Activated CD4-positive, CD25-positive, alpha-beta regulatory T cell (primary cell): Measurements from ENCODE around the gene LY6G6C.
"Not testable (repeated sequence)": the region's sequence is repeated elsewhere in the genome, so short reads cannot be mapped to it uniquely, and the experiment has no call there.

Source experiments
- DNase-seq, 4 experiments: peaks; one replicate each; lab custom pipeline; 2025; lab: John Stamatoyannopoulos, UW

Gene LY6G6C

DNA sequence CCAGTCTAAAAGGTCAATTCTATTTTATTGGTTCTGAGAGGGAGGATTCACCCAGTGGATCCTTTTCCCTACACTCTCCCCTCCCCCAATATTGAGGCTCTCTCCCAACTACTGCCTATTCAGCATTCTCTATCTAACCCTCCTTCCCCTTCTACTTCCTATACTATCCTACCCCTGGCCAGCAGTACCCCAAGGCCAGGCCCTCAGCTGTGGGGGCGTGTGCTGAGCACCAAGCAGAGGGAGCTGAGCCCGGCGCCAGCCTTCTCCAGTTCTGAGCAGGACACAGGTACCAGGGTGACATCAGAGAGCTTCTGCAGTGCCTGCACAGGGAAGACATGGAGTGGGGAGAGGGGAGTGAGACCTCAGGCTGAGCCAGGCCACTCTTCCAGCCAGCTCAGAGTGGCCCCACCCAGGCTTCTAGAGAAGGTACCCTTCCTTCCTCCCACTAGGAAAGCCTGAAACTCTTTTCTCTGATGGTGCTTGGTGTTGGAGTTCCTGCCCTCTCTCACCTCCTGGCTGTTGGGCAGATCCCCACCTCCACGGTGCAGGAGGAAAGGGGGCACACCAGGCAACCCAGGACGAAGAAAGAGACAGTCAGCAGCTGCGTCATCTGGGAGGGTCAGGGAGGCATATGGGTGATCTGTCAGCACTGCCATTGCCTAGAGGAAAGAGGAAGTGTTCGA, 5.6 kb upstream of the LY6G6C start:
- no peak for DNase-seq

- DNase-seq = no peak
These were observed 4.2 kb upstream of the LY6G6C start for GRCh38 chr6:31725502-31726350.

- no peak for DNase-seq
These were observed 2.6 kb upstream of the LY6G6C start for GRCh38 chr6:31723980-31724691.

DNA sequence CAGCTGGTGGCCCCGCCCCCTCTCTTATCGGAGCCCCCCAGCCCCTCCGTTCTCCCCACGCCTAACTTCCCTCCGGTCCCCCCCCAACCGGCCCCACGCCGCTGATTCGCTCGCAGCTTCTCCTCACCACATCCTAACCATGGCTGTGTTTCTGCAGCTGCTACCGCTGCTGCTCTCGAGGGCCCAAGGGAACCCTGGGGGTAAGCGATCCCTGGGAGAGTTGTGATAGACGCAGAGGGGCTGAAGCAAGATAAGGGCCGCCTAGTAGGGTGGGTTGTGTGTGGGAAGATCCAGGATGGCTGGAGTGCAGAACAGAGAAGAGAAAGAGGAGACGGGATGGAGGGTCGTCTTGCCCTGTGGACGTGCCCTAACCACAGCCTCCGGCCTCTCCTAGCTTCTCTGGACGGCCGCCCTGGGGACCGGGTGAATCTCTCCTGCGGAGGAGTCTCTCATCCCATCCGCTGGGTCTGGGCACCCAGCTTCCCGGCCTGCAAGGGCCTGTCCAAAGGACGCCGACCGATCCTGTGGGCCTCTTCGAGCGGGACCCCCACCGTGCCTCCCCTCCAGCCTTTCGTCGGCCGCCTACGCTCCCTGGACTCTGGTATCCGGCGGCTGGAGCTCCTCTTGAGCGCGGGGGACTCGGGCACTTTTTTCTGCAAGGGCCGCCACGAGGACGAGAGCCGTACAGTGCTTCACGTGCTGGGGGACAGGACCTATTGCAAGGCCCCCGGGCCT, 1.9 kb upstream of the LY6G6C start, which contains the start of gene MPIG6B:
Gene MPIG6B (plus strand): TSS at position 129 of the 735 bp plus-strand sequence. CDS start 11 bp downstream, at position 140.
- DNase-seq = no peak

GRCh38 chr6:31722173-31722572, 627 bp upstream of the LY6G6C start:
- DNase-seq = no peak

DNA sequence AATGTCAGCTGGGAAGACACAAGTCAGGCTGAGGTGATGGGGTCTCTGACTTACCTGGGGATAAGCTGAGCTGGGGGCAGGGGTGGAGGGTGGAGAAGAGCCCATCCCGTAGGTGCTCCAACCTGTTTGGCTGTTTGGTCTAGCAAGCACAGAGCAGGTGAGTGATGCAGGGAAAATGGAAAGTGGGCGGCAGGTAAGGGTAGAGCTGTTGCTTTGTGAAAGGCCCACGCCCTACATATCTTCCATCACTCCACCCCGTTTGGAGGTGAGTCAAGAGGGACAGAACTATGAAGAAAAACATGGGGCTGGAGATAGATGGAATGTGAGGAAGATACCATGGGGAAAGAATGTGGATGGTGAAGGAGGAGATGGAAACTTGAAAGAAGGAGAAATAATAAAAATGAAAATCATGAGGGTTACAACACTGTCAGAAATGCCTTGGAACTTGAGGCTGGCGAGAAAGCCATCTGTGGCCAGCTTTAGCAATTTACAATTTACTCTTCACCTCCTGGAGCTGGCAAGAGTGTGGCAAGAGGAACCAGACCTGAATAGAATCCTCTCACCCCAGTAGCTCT, 1.3 kb downstream of the LY6G6C start:
- DNase-seq = no peak

- DNase-seq = no peak
These were observed 2.5 kb downstream of the LY6G6C start for GRCh38 chr6:31719001-31719400.

DNA sequence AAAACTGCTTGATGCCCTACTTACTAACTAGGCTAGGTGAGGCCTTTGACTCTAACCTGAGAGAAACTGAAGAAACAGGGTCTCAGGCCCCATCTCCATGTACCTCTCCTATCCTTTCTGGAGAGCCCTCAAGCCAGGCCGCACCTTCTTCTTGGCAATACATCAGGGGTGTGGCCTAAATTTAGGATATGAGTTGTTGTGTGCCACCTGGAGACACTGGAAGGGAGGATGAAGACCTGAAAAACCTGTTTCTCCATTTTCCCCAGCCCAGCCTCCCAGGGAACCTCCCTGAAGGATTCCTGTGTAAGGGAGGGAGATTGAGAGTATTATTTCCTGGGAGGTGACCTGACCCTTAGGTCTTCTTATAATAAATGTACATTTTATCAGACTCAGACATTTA, 3.3 kb downstream of the LY6G6C start:
- DNase-seq = no peak

DNA sequence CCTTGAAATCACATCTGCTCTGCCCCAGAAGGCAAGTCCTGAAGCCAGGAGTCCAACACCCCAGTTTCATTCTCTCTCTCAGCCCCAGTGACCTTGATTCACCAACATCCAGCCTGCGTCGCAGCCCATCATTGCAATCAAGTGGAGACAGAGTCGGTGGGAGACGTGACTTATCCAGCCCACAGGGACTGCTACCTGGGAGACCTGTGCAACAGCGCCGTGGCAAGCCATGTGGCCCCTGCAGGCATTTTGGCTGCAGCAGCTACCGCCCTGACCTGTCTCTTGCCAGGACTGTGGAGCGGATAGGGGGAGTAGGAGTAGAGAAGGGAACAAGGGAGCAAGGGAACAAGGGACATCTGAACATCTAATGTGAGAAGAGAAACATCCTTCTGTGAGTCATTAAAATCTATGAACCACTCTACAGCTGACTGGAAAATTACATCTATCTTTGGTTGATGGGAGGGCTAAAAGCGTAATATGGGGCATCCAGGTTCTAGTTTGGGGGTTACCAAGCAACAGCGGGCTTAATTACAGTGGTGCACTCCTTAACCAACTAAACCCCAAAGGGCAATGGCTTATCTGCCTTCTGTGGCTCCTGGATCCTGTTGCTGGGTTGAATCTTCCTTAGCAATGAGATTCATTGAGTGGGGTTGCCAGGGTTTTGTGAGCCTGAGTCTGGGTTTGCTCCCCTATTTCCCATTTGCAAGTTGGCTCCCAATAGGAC, 3.9 kb downstream of the LY6G6C start:
- no peak for DNase-seq

GRCh38 chr6:31715022-31715958, 6.3 kb downstream of the LY6G6C start, which contains the start of gene LY6G6D:
TSS of gene LY6G6D (plus strand) at chr6:31715348. CDS start at chr6:31715356, 8 bp downstream.
- DNase-seq = no peak

GRCh38 chr6:31713991-31714684, 7.4 kb downstream of the LY6G6C start:
- no peak for DNase-seq

DNA sequence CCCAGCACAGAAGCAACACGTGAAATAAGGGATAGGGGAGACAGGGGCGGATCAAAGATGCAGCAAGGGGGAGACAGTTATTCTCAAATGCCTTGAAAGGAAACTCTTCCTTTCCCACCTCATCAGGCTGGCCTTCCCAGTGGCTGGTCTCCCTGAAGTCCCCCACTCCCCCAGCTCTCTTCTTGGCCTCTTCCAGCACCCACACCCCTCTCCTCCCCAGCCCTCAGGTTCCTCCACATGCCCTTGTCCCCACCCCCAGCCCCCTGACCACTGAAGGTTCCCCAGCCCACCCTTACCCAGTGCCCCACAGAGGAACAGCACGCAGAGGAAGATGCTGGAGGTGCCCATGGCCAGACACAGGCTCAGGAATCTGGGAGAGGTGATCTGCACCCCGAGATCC, 8.1 kb downstream of the LY6G6C start:
- no peak for DNase-seq

GRCh38 chr6:31712296-31712695, 9.2 kb downstream of the LY6G6C start:
- DNase-seq = no peak

DNA sequence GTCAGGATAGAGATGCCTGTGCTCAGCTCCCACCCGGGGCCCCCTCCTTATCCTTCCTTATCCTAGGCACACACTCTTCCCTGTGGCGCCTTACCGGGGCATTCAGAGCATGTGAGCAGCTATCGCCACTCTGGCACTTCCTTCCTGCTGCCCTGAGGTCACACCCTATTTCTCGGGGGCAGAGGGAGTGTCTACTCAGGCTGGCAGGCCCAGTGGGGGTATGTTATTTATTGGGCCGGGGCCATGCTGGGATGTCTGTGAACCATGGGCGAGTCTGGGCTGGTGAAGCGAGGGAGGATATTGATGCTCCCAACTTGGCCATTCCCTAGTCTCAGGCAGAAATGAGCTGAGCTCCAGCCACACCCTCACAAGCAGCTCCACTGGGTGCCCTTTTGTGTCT, 10.3 kb downstream of the LY6G6C start:
- DNase-seq = no peak

DNA sequence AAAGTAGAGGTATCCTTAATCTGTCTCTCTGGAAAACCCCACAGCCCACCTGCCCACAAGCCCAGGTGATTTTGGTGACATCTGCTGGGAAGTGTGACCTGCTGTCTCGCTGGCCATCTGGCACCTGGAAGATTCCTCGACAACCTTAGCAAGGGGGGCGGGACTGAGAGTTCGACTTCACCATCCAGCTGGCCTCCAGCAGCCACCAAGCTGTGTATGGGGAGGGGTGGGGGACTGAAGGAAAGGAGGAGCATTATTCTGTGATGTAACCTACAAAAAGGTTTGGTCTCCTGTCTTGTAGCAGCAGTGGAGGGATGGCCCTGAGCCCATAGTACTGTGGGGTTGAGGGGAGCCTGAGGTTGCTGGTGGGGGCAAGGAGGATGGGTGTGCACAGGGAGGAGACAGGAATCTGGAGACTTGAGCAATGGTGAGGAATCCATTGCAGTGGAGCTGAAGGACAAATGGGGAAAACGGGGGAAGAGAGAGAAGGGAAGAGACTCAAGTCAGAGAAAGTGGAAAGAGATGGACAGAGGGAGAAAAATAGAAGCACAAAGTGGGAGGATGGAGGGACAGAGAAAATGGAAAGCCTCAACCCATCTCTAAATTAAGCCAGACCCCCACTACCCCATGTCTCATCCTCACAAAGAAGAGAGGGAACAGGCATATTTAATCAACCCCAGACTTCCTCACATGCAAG, 10.9 kb downstream of the LY6G6C start:
- DNase-seq = no peak

DNA sequence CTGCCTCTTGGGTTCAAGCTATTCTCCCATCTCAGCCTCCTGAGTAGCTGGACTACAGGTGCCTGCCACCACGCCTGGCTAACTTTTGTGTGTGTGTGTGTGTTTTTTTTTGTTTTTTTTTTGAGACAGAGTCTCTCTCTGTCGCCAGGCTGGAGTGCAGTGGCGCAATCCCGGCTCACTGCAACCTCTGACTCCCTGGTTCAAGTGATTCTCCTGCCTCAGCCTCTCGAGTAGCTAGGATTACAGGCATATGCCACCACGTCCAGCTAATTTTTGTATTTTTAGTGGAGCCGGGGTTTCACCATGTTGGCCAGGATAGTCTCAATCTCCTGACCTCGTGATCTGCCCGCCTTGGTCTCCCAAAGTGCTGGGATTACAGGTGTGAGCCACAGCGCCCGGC, 12.4 kb downstream of the LY6G6C start:
- DNase-seq = not testable (repeated sequence)

- DNase-seq = no peak
These were observed 13.3 kb downstream of the LY6G6C start for GRCh38 chr6:31708224-31708623.

- DNase-seq = no peak
These were observed 13.8 kb downstream of the LY6G6C start for GRCh38 chr6:31707701-31708100.
